NT2/D1 (cell line): ENCODE results near the gene ERC1.
"Not testable (repeated sequence)": the region's sequence is repeated elsewhere in the genome, so short reads cannot be mapped to it uniquely, and the experiment has no call there.

ENCODE experiments used
- DNase-seq: peaks from one replicate; pipeline ENCODE4 v3.0.0-alpha.2; 2011; ENCODE audit warnings: low read depth, low spot score
- H3K27me3 ChIP-seq: 2 replicates; pipeline ENCODE4 v1.6.0; 2011; ENCODE audit warnings: mild to moderate bottlenecking; ENCODE audit not compliant: insufficient read length, insufficient read depth
- H3K36me3 ChIP-seq: 2 replicates; pipeline ENCODE4 v1.6.1; 2011; ENCODE audit warnings: mild to moderate bottlenecking, low read length, mixed read lengths; ENCODE audit not compliant: insufficient read depth, insufficient read length
- H3K4me1 ChIP-seq: 2 replicates; pipeline ENCODE4 v1.5.1; 2011; ENCODE audit not compliant: insufficient read depth, insufficient read length
- H3K4me3 ChIP-seq: 2 replicates; pipeline ENCODE4 v1.5.1; 2011; ENCODE audit warnings: low read depth; ENCODE audit not compliant: insufficient read length
- H3K9ac ChIP-seq: 2 replicates; pipeline ENCODE4 v1.6.0; 2011; ENCODE audit warnings: low read depth; ENCODE audit not compliant: insufficient read length
- H3K9me3 ChIP-seq: 2 replicates; pipeline ENCODE4 v1.5.1; 2011; ENCODE audit warnings: mild to moderate bottlenecking, low read length; ENCODE audit not compliant: insufficient read depth
- SUZ12 ChIP-seq: IDR thresholded peaks from 2 replicates; pipeline ENCODE4 v1.6.1; 2011; ENCODE audit not compliant: insufficient read length, insufficient read depth; ENCODE audit errors: extremely low read depth
- YY1 ChIP-seq: IDR thresholded peaks from 2 replicates; pipeline ENCODE4 v1.6.1; 2011; ENCODE audit not compliant: insufficient read length, insufficient read depth
- ZNF274 ChIP-seq: IDR thresholded peaks from 2 replicates; pipeline ENCODE4 v1.6.1; 2011; ENCODE audit warnings: mild to moderate bottlenecking, low read depth, low read length

ERC1 gene

DNA sequence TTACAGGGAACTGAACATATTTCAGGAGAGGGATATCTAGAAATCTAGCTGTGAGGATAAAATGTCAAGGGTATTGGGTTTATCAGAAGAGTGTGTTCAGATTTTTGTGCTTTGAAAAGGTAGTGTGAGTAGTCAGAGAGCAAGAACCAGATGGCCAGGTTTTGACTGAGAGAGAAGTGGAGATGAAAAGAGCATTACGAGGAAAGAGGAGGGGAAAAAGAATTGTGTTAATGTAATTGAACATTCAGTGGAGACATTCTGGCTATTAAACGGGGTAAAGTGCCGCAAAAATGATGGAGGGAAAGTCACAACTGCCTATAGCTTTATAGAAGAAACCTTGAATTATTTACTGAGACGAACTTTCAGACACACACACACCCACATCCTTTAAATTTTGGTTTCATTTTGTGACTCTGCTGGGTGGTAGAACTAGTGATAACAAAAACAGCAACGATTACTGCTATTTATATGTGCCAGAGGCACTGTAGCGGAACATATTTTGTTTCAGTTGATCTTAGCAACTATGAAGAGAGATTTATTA is 213.6 kb downstream of the ERC1 start:
- no peak overlapping the region for H3K9ac ChIP-seq
- 0 out of 2 replicates have a peak, but pooled peaks cover 2% of the 10 kb centered on the region for H3K9me3 ChIP-seq
- DNase-seq: no peak
- no peak overlapping the region for H3K4me3 ChIP-seq
- no peaks in the 10 kb centered on the region for H3K27me3 ChIP-seq
- TF ChIP-seq SUZ12: no peak
- no peak for TF ChIP-seq ZNF274
- no peak for TF ChIP-seq YY1
- no peaks in the 10 kb centered on the region for H3K4me1 ChIP-seq
- H3K36me3 ChIP-seq: no peaks in the 10 kb centered on the region

DNA sequence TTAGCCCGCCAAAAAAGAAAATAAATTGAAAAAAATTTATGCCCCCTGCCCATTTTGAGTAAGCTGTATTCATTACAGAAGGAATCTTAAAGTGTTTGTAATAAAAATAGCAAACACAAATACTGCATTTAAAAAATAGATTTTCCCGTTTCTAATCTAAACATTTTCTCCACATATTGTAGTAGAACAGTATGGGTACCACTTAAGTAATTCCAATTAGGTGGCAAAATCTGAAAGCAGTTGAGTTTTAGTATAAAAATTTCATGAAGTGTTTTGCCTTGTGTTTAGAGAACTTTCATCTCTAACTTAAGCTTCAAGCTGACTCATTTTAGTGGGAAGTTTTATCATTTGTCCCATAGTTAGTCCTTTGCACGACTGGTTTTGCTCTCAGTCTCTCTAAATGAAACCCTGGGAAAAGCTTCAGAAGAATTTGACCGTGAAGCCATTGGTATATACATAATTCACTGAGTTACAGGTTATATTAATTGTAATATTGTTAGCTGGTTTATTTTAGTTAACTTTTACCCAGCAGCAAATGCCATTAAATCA is 214.6 kb downstream of the ERC1 start:
- H3K4me1 ChIP-seq: no peaks in the 10 kb centered on the region
- H3K4me3 ChIP-seq: no peak overlapping the region
- no peaks in the 10 kb centered on the region for H3K36me3 ChIP-seq
- no peak overlapping the region for H3K9ac ChIP-seq
- H3K9me3 ChIP-seq: no peaks in the 10 kb centered on the region
- DNase-seq: no peak
- no peak for TF ChIP-seq ZNF274
- TF ChIP-seq SUZ12: no peak
- no peak for TF ChIP-seq YY1
- H3K27me3 ChIP-seq: no peaks in the 10 kb centered on the region

DNA sequence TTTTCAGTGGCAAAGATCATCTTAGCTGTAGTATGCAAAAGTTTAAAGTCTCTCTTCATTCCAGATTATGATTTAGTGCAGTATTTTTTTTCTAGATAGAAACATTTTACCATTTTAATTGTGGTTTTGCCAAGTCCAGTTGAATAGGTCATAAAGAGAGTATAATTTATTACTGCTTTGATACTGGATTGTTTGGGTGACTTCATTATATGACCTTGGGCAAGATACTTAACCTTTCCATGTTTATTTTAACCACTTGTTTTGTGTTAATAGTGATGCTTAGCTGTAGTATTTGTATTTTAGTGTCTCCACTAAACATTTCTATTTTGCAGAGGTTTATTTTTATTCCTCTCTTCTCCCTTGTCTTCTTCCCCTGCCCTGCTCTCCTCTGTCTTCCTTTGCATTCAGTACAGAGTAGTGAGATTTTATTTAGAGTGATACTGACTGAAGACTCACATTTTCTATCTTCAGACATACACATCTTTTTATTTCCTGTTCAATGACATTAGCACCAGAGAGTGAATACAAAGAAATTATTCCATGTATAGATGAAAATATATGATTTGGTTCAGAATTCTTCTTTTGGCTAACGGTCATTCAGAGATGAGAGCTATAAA is 215.2 kb downstream of the ERC1 start:
- Histone ChIP-seq H3K9me3 (no peaks in the 10 kb centered on the region), H3K9ac (no peak overlapping the region), H3K4me3 (no peak overlapping the region), H3K36me3 (no peaks in the 10 kb centered on the region), H3K4me1 (no peaks in the 10 kb centered on the region), H3K27me3 (no peaks in the 10 kb centered on the region)
- TF ChIP-seq SUZ12: no peak
- no peak for TF ChIP-seq YY1
- no peak for TF ChIP-seq ZNF274
- DNase-seq: no peak

DNA sequence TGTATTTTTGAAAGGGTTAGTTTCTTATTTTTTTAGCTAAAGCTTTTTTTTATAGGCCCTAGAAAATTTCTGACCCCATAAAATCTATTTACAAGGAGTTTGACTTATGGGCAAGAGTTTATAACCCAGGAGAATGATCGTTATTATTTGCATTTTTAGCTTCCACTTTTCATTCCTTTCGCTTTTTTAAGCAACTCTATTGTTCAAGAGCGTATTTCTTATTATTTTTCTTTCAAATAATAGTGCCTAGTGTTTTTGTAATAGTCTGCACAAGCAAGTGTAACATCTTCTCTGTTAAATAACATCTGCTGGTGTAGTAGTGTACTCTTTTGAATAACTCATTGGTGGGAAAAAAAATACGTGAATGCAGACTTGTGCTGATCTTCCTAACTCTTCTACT is 216.3 kb downstream of the ERC1 start:
- Histone ChIP-seq H3K36me3 (no peaks in the 10 kb centered on the region), H3K9me3 (no peaks in the 10 kb centered on the region), H3K4me1 (no peaks in the 10 kb centered on the region), H3K27me3 (no peaks in the 10 kb centered on the region), H3K4me3 (no peak overlapping the region), H3K9ac (no peak overlapping the region)
- no peak for TF ChIP-seq YY1
- TF ChIP-seq ZNF274: no peak
- no peak for TF ChIP-seq SUZ12
- no peak for DNase-seq

DNA sequence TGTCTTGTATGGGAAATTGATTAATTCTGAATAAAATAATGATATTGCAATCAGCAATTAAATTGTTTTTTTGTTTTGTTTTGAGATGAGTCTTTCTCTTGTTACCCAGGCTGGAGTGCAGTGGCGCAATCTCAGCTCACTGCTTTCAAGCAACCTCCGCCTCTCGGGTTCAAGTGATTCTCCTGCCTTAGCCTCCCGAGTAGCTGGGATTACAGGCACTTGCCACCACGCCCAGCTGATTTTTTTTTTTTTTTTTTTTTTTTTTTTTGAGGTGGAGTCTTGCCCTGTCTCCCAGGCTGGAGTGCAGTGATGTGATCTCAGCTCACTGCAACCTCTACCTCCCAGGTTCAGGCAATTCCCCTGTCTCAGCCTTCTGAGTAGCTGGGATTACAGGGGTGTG is 217.7 kb downstream of the ERC1 start:
- H3K4me3 ChIP-seq, DNase-seq, H3K9ac ChIP-seq, H3K27me3 ChIP-seq, H3K4me1 ChIP-seq, H3K36me3 ChIP-seq, H3K9me3 ChIP-seq: not testable (repeated sequence)

DNA sequence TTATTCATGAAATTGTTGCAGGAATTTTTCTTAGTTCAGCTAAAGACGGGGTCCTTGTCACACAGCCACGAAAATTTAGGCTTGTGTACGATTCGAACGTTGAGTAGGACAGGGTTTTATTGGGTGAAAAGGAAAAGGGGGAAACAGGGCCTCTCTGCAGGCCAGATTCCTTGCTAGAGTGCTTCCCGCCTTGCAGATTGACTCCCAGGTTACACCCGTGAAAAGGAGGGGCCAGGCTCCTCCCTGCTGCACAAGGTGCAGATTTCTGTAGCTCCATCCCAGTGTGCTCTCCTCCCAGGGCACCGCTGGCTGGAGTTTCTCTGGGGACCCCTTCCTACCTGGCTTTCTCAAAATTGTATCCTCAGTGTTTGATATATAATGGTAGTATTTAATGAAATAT is 221.5 kb downstream of the ERC1 start:
- no peaks in the 10 kb centered on the region for H3K4me1 ChIP-seq
- H3K27me3 ChIP-seq: no peaks in the 10 kb centered on the region
- H3K4me3 ChIP-seq: no peak overlapping the region
- no peaks in the 10 kb centered on the region for H3K36me3 ChIP-seq
- peak; percentile 32 for DNase-seq
- no peak for TF ChIP-seq YY1
- no peak for TF ChIP-seq SUZ12
- no peak for TF ChIP-seq ZNF274
- no peaks in the 10 kb centered on the region for H3K9me3 ChIP-seq
- no peak overlapping the region for H3K9ac ChIP-seq

DNA sequence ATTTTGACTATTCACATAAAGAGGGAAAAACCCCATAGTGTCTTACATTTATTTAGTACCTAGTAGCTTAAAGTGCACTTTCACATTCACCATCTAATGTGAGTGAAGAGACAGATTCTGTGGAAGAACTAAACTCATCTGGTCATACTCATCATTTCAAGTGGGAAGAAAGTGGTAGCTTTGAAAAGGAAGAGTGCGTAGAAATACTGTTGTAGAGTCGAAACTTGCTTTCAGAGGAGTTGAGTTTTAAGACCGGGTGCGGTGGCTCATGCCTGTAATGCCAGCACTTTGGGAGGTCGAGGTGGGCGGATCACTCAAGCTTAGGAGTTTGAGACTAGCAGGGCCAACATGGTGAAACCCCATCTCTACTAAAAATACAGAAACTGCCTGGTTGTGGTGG is 222.2 kb downstream of the ERC1 start:
- Histone ChIP-seq H3K4me1 (no peaks in the 10 kb centered on the region), H3K9ac (no peak overlapping the region), H3K36me3 (no peaks in the 10 kb centered on the region), H3K4me3 (no peak overlapping the region), H3K27me3 (no peaks in the 10 kb centered on the region), H3K9me3 (no peaks in the 10 kb centered on the region)
- DNase-seq: no peak
- TF ChIP-seq ZNF274: no peak
